DMS114 treated with DMSO at 0.1 percent for 48 hours (cell line): ENCODE data around the gene FEZF2.

ENCODE experiments used
- DNase-seq: peaks from one replicate; lab custom pipeline; 2025; ENCODE audit not compliant: unreplicated experiment; lab: John Stamatoyannopoulos, UW

The FEZF2 gene

DNA sequence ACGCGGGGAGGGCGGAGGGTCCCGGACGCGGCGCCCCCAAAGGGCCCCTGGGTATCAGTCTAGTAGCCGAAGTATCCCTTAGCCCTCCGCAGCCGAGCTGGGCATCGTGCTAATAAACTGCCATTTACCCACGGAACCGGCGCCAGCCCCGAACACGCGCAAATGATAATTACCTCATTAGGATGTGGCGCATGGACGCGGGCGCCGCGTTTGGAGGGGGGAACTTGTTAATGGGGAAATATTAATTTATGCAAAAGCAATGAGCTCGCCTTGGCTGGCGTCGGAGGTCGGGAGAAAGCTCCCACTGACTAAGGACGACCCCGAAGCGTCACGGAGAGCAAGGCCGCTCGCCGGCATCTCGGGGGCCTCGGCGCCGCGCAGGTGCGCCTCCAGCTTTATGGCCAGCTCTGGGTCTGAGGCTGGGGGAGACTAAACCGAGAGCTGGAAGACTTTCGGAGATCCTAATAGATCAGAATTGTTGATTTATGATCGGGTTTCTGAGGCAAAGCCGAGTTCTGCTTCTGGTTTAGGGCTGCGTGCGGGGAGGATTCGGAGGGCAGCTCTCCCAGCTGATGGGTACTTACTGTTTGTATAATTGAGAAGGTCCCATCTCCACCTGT is 474 bp upstream of the FEZF2 start:
- DNase-seq, result no peak

- DNase-seq, result no peak
Observed at GRCh38 chr3:62372621-62373041, 719 bp downstream of the FEZF2 start.

- no peak for DNase-seq
Observed at GRCh38 chr3:62371720-62372591, 1.4 kb downstream of the FEZF2 start.

DNA sequence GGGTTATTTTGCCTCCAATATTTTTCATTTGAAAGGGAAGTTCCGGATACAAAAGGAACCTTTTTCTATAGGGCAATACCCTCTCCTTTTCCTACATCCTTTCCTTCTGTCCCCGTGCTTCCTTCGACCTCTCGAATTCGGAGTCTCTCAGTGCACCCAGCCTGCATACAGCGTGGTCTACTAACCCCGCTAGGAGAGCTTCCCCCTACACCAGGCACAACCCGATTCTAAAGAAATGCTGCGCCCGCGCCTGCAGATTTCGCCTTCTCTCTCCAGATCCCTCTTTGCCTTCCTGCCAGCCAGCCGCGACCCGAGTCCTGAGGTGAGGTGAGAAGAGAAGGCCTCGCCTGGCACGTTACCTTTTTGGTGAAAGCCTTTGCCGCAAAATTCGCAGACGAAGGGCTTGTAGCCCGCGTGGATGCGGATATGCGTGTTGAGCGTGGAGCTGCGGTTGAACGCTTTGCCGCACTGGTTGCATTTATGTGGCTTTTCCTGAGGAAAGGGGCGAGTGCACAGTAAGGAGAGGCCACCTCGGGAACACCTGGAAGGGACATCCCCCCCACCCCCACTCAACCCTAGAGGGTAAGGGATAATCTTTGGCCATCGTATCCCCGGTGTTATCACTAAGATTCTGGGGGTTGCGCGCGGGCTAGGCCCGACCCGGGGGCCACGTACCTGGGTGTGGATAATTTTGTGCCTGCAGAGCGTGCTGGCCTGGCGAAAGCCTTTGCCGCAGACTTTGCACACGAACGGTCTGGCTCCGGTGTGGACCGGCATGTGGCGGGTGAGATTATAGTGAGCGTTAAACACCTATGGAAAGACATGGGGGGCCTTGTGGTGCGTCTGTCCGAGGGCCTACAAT is 2.3 kb downstream of the FEZF2 start:
- no peak for DNase-seq

DNA sequence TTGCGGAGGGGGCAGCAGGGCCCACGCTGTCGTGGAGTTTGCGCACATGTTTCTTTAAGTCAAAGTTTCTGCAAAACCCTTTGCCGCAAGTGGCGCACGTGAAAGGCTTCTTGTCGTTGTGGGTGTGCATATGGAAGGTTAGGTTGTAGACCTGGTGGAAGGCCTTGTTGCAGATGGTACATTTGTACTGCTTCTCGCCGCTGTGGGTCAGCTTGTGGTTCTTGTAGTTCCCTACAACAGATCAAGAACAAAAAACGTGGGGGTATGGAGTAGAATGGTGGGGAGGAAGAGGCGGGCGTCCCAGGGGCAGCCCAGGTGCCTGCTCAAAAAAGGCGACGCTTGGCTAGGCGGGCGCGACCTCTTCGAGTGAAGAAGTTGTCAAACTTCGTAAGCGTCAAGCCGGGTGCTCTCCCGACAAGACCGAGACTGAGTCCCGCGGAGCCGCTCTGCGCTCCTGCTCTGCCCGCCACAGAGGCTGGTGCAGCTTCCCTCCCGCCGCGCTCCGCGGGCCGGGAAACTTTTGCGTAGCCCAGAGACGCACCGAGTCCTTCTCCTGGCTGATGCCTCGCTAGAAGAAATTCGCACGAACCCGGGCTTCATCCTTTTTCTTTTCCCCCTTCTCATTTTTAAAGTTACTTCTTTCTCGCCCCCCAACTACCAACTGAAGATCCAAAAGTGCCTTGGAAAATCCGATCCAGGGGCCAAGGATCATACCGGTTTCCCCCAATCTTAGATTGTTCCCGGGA is 3.1 kb downstream of the FEZF2 start:
- no peak for DNase-seq

DNA sequence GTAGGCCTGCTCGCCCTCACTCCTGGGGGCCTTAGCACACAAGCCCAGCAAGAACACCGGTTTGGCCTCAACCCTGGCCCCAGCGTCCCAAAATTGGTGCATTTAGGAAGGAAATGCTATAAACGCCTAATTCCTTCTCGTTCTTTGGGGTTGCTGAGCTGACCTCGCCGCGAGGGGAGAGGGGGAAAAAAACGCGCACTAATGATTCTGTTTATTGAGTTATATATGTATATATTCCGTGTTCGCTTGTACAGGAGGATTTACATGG is 3.9 kb downstream of the FEZF2 start:
- DNase-seq, result no peak

- no peak for DNase-seq
Observed at GRCh38 chr3:62368705-62369475, 4.5 kb downstream of the FEZF2 start.

- DNase-seq, result no peak
Observed at GRCh38 chr3:62368290-62368704, 5.1 kb downstream of the FEZF2 start.

DNA sequence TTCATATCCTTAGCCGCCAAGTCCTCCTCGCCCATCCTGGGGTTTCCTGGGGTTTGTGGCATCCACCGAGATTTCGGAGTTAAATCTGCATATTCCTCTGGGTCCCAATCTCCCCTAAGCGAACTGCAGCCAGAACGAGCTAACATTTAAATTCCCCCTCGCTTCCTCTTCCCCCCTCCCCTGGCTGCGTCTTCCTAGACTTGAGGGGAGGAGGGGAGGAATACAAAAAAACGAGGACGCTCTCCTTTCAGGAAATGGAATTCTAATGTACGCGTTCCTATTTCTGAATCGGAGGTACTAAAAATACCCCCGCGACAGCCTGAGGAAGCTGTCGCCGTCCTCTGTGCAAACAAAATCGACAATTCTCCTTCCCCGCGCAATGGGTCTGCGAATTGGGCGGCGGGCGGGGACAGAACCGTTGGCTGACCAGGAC is 5.6 kb downstream of the FEZF2 start:
- DNase-seq, result no peak

GRCh38 chr3:62366126-62366484 is 7.2 kb downstream of the FEZF2 start:
- no peak for DNase-seq

- DNase-seq, result no peak
Observed at GRCh38 chr3:62365391-62366125, 7.8 kb downstream of the FEZF2 start.

DNA sequence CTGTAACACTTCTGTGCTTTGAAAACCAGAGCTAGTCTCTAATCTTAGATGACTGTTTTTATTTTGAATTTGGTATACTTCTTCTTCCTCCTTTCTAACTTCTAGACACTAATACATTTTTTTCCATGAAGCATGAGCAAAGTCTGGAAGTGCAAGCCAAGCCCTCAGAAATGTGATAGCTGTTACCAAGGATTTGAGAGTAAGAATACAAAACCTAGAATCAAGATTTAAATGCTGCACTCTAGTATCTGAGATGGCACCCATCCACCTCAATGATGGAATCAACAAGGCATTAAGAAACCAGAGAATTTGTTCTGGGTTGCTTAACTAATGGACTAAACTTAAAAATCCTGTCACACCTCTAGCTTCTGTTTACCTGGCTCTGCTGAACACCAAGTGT is 9.2 kb downstream of the FEZF2 start:
- no peak for DNase-seq

DNA sequence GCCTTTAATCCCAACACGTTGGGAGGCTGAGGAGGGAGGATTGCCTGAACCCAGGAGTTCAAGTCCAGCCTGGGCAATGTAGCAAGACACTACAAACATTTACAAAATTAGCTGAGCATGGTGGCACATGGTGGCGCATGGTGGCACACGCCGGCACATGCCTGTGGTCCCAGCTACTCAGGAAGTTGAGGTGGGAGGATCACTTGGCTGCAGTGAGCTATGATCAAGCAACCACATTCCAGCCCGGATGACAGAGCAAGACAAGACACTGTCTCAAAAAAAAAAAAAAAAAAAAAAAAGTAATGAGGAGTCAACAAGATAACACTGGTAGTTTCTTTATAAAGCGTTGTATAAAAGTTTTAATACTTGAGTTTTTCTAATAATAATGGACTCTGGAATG is 10.1 kb downstream of the FEZF2 start:
- DNase-seq, result no peak

GRCh38 chr3:62361824-62362223 is 11.5 kb downstream of the FEZF2 start:
- DNase-seq, result no peak

DNA sequence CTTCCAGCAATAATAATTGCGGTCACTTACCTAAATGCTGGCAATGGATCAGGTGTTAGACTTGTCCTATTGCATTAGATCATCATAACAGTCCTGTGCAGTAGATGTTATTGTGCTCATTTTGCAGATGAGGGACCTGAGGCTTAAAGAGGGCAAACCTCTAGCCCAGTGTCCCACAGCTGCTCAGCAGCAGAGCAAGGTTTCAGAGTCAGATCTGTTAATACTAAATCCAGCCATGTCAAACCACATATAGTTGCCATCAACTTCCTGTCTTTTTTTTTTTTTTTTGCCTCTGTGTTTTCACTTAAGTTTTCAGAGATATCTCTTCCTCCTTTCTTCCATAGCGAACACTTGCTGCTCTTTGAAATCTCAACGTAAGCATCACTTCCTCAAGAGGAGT is 12.1 kb downstream of the FEZF2 start:
- DNase-seq, result no peak

DNA sequence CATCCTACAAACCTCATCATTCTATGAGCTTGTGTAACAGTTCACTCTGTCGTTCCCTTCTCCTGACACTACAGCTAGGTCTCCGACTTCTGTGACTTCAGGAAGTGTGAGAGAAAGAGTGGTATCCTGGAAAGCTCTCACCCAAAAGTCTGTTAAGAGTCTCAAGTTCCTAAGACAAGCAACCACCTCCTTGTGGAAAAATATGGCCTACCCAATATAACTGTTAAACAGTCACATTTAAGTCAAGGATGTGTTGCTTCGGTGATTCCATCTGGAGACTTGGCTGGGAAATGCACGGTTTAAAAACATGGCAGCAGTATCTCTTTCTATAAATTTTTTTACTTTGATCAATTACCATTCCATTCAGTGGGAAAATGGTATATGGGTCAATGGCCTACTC is 13.8 kb downstream of the FEZF2 start:
- no peak for DNase-seq

DNA sequence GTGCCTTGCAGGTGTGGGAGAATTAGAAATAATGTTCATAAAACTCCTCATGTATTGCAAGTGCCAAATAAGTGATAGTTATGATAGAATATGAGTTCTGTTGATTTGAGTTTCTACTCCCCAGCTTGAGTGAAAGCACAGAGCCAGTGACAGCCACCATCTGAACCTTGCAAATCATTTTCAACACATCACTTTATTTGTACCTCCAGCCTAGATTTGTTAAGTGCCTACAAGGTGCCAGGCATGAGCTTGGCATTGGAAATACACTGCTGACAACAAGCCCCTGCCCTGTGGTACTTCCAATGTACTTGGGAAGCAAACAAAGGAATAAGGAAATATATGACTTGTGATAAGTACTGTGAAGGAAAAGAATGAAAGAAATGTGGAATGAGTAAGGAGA is 17.0 kb downstream of the FEZF2 start:
- no peak for DNase-seq

DNA sequence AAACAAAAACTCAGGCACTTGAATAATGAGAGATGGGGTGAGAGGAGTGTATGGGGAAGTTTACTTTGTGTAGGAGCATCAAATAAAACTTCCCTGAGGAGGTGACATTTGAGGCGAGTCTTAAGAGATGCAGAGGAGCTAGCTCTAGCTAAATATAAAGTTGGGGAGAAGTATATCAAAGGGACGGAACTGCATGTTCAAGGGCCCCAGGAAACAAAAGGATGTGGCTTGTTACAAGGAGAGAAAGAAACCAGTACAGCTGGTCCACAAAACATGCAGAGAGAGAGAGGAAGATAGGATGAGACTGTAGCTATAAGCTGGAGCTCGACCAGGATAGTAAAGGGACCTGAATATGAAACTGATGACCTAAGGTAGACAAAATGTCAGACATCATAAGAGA is 17.6 kb downstream of the FEZF2 start:
- no peak for DNase-seq

DNA sequence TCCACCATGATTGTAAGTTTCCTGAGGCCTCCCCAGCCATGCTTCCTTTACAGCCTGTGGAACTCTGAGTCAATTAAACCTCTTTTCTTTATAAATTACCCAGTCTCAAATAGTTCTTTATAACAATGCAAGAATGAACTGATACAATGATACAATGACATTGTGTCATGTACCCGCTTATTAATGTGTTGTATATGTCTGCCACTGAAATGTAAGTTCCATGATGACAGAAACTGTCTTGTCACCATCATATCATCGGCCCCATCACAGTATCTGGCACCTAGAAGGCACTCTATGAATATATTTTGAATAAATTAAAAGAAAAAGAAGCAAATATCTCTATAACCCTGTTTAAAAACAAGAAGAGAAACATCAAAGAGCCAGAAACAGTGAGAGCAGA is 29.6 kb downstream of the FEZF2 start:
- DNase-seq, result no peak

GRCh38 chr3:62335196-62335595 is 38.2 kb downstream of the FEZF2 start:
- no peak for DNase-seq
